ENCODE results near the gene DNAH2.

DNA sequence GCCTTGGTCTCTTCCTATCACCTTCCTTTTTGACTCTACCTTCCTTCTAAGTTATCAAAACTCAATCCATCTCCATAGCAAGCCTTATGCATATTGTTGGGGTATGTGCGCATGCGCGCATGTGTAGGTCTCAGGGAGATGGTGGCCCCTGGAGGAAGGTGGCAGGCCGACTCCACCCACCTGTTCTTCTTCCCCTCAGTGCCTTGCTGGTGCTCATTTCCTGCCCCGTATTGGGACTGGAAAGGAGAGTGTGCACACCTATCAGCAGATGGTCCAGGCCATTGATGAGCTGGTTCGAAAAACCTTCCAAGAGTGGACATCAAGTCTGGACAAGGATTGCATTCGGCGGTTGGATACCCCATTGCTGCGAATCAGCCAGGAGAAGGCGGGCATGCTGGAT, 25.2 kb downstream of the DNAH2 start:
- no peak for TF ChIP-seq CTCF (IDR thresholded peaks at IDR 0.05)
- TF ChIP-seq POLR2A (IDR thresholded peaks at IDR 0.05) = no peak

Data from testis (tissue), 2 donors.